HEK293T (cell line): ENCODE data around the gene LMX1B.

Source experiments
- CTCF ChIA-PET: fragments of 350-600 bp; formaldehyde crosslinking; extraction: SDS; loops from one replicate; lab custom pipeline; 2021; ENCODE audit warnings: antibody characterized with exemption, inconsistent platforms; lab: Yijun Ruan, JAX
- POLR2A ChIA-PET: fragments of 350-600 bp; formaldehyde crosslinking; extraction: SDS; loops from one replicate; lab custom pipeline; 2020; ENCODE audit warnings: antibody characterized with exemption, inconsistent platforms; lab: Yijun Ruan, JAX
- DNase-seq: peaks from one replicate; pipeline ENCODE4 v3.0.0; 2012; ENCODE audit warnings: mixed read lengths; ENCODE audit errors: extremely low spot score
- ARNT ChIP-seq: fragments of 450-650 bp; IDR thresholded peaks from 2 replicates; pipeline ENCODE4 v1.6.1; 2017; ENCODE audit warnings: mild to moderate bottlenecking
- BHLHE40 ChIP-seq: fragments of 450-650 bp; IDR thresholded peaks from 2 replicates; pipeline ENCODE4 v1.6.1; 2016; ENCODE audit warnings: mild to moderate bottlenecking, moderate library complexity, borderline replicate concordance
- CTBP1 ChIP-seq: fragments of 450-650 bp; IDR thresholded peaks from 2 replicates; pipeline ENCODE4 v1.6.1; 2016; ENCODE audit warnings: borderline replicate concordance
- ELF4 ChIP-seq: fragments of 450-650 bp; IDR thresholded peaks from 2 replicates; pipeline ENCODE4 v1.6.1; 2017; ENCODE audit warnings: antibody characterized with exemption
- FOXA1 ChIP-seq: fragments of 450-650 bp; IDR thresholded peaks from 2 replicates; pipeline ENCODE4 v1.6.1; 2016; ENCODE audit warnings: mild to moderate bottlenecking
- FOXK2 ChIP-seq: fragments of 450-650 bp; IDR thresholded peaks from 2 replicates; pipeline ENCODE4 v1.6.1; 2016; ENCODE audit warnings: mild to moderate bottlenecking
- FOXM1 ChIP-seq: fragments of 450-650 bp; IDR thresholded peaks from 2 replicates; pipeline ENCODE4 v1.6.1; 2017; ENCODE audit warnings: mild to moderate bottlenecking, borderline replicate concordance
- HDGF ChIP-seq: fragments of 450-650 bp; IDR thresholded peaks from 2 replicates; pipeline ENCODE4 v1.6.1; 2017; ENCODE audit warnings: antibody characterized with exemption, borderline replicate concordance
- L3MBTL2 ChIP-seq: fragments of 450-650 bp; conservative IDR thresholded peaks from 2 replicates; pipeline ENCODE4 v1.6.1; 2016; ENCODE audit warnings: mild to moderate bottlenecking
- LEF1 ChIP-seq: fragments of 450-650 bp; IDR thresholded peaks from 2 replicates; pipeline ENCODE4 v1.6.1; 2017; ENCODE audit warnings: mild to moderate bottlenecking, borderline replicate concordance
- NFRKB ChIP-seq: fragments of 450-650 bp; IDR thresholded peaks from 2 replicates; pipeline ENCODE4 v1.6.1; 2016; ENCODE audit warnings: mild to moderate bottlenecking, moderate library complexity
- SP1 ChIP-seq: fragments of 450-650 bp; IDR thresholded peaks from 2 replicates; pipeline ENCODE4 v1.6.1; 2017
- SUZ12 ChIP-seq: fragments of 450-650 bp; IDR thresholded peaks from 2 replicates; pipeline ENCODE4 v1.6.1; 2016; ENCODE audit warnings: mild to moderate bottlenecking
- TARDBP ChIP-seq: fragments of 450-650 bp; IDR thresholded peaks from 2 replicates; pipeline ENCODE4 v1.6.1; 2016
- ZNF384 ChIP-seq: fragments of 450-650 bp; IDR thresholded peaks from 2 replicates; pipeline ENCODE4 v1.6.1; 2016
- TF ChIP-seq, protein P1 (sequence below): fragments of 450-650 bp; IDR thresholded peaks from 2 replicates; pipeline ENCODE4 v1.6.1; 2016

LMX1B gene

DNA sequence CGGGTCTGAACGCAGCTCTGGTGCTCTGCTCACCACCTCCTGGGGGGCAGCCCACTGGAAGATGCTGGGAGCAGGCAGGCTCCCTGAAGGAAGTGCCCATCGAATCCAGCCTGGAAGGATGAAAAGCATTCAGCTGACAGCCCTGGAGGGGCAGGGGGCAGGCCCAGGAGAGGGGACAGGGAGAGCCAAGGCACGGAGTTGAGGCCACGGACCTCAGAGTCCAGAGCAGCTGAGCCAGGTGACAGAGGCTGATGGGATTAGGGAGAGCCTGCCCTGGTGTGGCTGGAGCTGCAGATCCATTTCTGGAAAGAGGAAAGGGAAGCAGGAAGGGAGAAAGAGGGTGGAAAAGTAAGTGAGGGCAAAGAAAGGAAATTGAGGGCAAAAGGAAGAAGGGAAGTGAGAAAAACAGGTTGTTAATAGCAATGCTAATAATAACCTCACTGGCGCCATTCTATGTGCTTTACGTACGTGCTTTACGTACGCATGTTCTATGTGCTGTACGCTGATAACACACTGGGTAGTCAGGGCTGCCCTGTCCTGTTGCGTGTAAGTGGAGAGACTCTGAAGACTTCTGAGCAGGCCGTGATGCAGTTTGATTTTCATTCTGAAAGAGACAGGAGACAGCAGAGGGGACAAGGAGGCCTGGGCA lies 52.6 kb downstream of the LMX1B start:
- POLR2A ChIA-PET, result no interaction called here
- CTCF ChIA-PET, result interaction anchor here (0.6 to 1.3 kb wide), 3 partner anchors 11 to 25 kb away, joined by 3 read pairs; no protein-coding TSS in a partner anchor
- no peak for TF ChIP-seq TARDBP
- TF ChIP-seq SUZ12, result no peak
- no peak for TF ChIP-seq ARNT
- no peak for TF ChIP-seq ELF4
- TF ChIP-seq ZNF384, result no peak
- no peak for TF ChIP-seq FOXK2
- no peak for TF ChIP-seq FOXM1
- TF ChIP-seq SP1, result no peak
- TF ChIP-seq CTBP1, result no peak
- TF ChIP-seq, protein P1, sequence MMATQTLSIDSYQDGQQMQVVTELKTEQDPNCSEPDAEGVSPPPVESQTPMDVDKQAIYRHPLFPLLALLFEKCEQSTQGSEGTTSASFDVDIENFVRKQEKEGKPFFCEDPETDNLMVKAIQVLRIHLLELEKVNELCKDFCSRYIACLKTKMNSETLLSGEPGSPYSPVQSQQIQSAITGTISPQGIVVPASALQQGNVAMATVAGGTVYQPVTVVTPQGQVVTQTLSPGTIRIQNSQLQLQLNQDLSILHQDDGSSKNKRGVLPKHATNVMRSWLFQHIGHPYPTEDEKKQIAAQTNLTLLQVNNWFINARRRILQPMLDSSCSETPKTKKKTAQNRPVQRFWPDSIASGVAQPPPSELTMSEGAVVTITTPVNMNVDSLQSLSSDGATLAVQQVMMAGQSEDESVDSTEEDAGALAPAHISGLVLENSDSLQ, result no peak
- no peak for TF ChIP-seq LEF1
- TF ChIP-seq L3MBTL2, result no peak
- TF ChIP-seq NFRKB, result no peak
- TF ChIP-seq BHLHE40, result no peak
- TF ChIP-seq FOXA1, result no peak
- no peak for TF ChIP-seq HDGF
- DNase-seq, result no peak

DNA sequence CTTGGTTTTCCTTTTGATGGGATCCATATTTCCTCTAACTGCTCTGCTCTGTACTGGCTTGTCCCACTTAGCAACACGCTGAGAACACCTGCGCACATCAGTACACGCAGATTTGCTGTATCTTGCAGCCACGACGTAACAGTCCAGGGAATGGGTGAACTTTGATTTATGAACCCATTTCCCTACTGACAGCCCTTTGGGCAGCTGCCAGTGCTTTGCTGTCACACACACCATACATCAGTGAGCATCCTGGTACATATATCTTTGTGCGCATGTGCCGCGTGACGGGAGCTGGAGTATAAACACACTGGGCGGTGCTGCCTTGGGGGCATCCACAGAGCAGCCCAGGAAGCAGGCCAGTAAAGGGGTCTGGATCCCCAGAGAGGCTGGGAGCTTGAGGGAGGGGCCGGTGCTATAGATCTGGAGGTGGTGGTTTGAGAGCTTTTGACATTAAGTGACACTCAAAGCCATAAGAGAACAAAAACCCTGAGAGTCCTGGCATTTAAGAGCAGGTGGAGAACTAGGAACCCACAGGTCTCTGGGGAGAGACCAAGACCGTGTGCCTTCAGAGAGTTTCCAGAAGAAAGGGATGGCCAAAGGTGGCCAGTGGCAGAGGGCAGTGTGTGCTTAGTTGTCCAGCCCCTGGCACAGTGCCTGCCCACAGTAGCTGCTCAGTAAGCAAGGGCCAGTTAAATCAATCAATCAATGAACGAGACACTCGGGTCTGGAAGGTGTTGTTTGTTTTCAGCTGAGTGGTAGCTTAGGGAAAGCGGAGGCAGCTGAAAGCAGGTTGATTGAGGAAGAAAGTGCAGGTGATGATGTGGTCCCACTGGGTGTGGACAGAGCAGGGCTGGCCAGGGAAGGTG lies 53.7 kb downstream of the LMX1B start:
- no peak for TF ChIP-seq TARDBP
- TF ChIP-seq, protein P1, result peak; percentile 91
- DNase-seq, result no peak
- ChIA-PET POLR2A (no interaction called here), CTCF (interaction anchor here (0.6 to 1.5 kb wide), 4 partner anchors 12 to 75 kb away, joined by 3 to 5 read pairs (median 3); no protein-coding TSS in a partner anchor)

DNA sequence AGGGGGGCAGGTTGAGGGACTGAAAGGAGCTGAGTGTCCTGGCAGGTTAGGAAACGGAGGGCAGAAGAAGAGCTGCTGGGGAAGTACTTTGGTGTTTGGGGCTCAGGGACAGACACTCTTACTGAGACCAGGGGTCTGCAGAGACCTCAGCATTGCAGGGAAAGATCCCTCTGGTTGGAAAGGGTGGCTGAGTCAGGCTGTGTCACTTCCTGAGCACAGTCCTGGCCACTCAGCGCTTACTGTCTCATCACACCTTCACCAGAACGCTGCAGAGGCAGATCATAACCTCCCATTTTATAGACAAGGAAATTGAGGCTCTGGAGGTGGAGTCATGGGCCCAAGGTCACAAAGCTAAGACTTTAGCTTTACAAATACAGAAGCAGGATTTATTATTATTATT lies 54.3 kb downstream of the LMX1B start:
- no peak for TF ChIP-seq SP1
- TF ChIP-seq BHLHE40, result no peak
- TF ChIP-seq, protein P1, result no peak
- TF ChIP-seq LEF1, result no peak
- TF ChIP-seq SUZ12, result no peak
- TF ChIP-seq CTBP1, result no peak
- TF ChIP-seq NFRKB, result no peak
- no peak for TF ChIP-seq ELF4
- no peak for TF ChIP-seq TARDBP
- no peak for TF ChIP-seq HDGF
- no peak for TF ChIP-seq FOXM1
- TF ChIP-seq FOXK2, result no peak
- no peak for TF ChIP-seq L3MBTL2
- TF ChIP-seq FOXA1, result no peak
- no peak for TF ChIP-seq ZNF384
- TF ChIP-seq ARNT, result no peak
- ChIA-PET POLR2A (no interaction called here), CTCF (interaction anchor here (0.6 to 1.5 kb wide), 3 partner anchors 22 to 76 kb away, joined by 3 to 5 read pairs (median 3); no protein-coding TSS in a partner anchor)

DNA sequence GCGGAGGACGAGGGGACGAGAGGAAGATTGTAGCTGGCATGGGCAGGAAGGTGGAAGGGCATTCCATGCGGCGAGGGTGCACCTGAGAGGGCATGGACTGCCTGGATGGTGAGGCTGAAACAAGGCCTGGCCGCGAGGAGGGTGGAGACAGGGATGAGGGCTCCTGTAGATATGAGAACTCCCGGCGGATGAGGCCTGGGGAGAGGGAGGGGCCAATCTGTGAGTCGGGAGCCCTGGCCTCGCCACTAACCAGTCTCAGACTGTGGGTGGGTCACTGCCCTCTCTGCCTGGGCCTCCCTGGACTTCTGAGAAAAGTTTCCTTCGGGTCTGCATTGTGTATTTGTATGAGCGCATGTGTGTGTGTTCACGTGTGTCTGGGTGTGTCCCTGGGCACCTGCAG lies 55.4 kb downstream of the LMX1B start:
- POLR2A ChIA-PET, result no interaction called here
- CTCF ChIA-PET, result no interaction called here
- DNase-seq, result no peak
- TF ChIP-seq CTBP1 (no peak), L3MBTL2 (no peak)

More for the DNA sequence above, 54.3 kb downstream of the LMX1B start:
- no peak for DNase-seq

DNA sequence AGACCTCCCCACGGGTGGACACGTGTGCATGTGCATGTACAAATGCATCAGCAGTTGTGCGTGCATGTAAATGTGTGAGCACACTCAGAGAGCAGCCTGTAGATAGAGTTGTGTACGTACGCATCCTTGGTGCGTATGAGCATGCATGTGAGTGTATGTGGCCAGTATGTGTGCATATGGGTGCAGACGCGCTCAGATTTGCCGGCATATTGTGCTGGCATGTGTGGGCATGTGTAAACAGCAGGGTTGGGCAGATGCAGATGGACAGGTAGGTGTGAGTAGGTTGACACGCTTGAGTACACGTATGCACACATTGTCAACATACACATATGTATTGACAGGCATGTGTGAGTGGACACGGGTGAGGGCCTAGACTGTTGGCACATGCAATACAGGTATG lies 56.5 kb downstream of the LMX1B start:
- ChIA-PET CTCF (no interaction called here), POLR2A (no interaction called here)
- no peak for DNase-seq
- no peak for TF ChIP-seq FOXM1
- TF ChIP-seq ELF4, result no peak
- TF ChIP-seq BHLHE40, result no peak
- TF ChIP-seq SP1, result no peak
- TF ChIP-seq CTBP1, result no peak
- TF ChIP-seq SUZ12, result no peak
- TF ChIP-seq FOXA1, result no peak
- TF ChIP-seq ARNT, result no peak
- no peak for TF ChIP-seq HDGF
- TF ChIP-seq, protein P1, result no peak
- TF ChIP-seq L3MBTL2, result no peak
- no peak for TF ChIP-seq NFRKB
- no peak for TF ChIP-seq ZNF384
- no peak for TF ChIP-seq TARDBP
- no peak for TF ChIP-seq LEF1
